HAP-1 (cell line): ENCODE results near the gene RIC3.
"Not testable (repeated sequence)": the region's sequence is repeated elsewhere in the genome, so short reads cannot be mapped to it uniquely, and the experiment has no call there.

Experiments
- DNase-seq, 2 experiments: peaks; one replicate each; pipeline ENCODE4 v3.0.0-alpha.2; 2016 to 2020; ENCODE audit warnings: low spot score in 2 of 2
- H3K27me3 ChIP-seq: fragments of 250-450 bp; sonication (Bioruptor Pico); 2 replicates; pipeline ENCODE4 v1.5.1; 2020; ENCODE audit warnings: low read depth, mild to moderate bottlenecking, moderate library complexity
- H3K36me3 ChIP-seq: fragments of 250-450 bp; sonication (Bioruptor Pico); replicated peaks from 2 replicates; pipeline ENCODE4 v1.5.1; 2020; ENCODE audit warnings: mild to moderate bottlenecking
- H3K4me1 ChIP-seq: fragments of 250-450 bp; sonication (Bioruptor Pico); 2 replicates; pipeline ENCODE4 v1.5.1; 2020; ENCODE audit warnings: mild to moderate bottlenecking
- H3K4me3 ChIP-seq: fragments of 250-450 bp; sonication (Bioruptor Pico); 2 replicates; pipeline ENCODE4 v1.5.1; 2020; ENCODE audit warnings: mild to moderate bottlenecking, moderate library complexity
- H3K9me3 ChIP-seq: fragments of 250-450 bp; sonication (Bioruptor Pico); 2 replicates; pipeline ENCODE4 v1.5.1; 2020; ENCODE audit warnings: mild to moderate bottlenecking, moderate library complexity
- in situ Hi-C: fragments of 300-500 bp; cut with MboI; formaldehyde crosslinking; loops from 3 replicates; pipeline ENCODE4 v1.14.3; 2020; ENCODE audit warnings: low sequenced_read_pairs, inconsistent platforms, mixed read lengths

Gene RIC3

GRCh38 chr11:8167796-8168195 lies 1.0 kb downstream of the RIC3 start:
- no peak overlapping the region for H3K4me3 ChIP-seq
- no peak for DNase-seq
- no peaks in the 10 kb centered on the region for H3K9me3 ChIP-seq
- no peaks in the 10 kb centered on the region for H3K4me1 ChIP-seq
- peaks cover 29% of the 10 kb centered on the region for H3K27me3 ChIP-seq
- no peaks in the 10 kb centered on the region for H3K36me3 ChIP-seq
- in situ Hi-C loops, result no loop called here

DNA sequence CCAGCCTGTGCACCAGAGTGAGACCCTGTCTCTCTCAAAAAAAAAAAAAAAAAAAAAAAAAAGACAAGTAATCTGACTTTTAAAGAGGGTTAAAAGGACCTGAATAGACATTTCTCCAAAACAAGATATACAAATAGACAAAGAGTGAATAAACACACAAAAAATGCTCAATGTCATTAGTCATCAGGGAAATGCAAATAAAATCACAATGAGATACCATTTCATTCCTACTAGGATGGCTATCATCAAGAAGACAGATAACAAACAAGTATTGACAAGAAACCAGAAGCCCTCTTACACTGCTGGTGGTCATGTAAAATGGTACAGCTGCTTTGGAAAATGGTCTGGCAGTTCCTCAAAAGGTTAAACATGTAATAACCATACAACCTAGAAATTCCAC lies 4.1 kb downstream of the RIC3 start:
- DNase-seq, result no peak
- no peak overlapping the region for H3K4me3 ChIP-seq
- H3K27me3 ChIP-seq, result peaks cover 24% of the 10 kb centered on the region
- H3K9me3 ChIP-seq, result no peaks in the 10 kb centered on the region
- H3K36me3 ChIP-seq, result no peaks in the 10 kb centered on the region
- no peaks in the 10 kb centered on the region for H3K4me1 ChIP-seq
- in situ Hi-C loops, result no loop called here

DNA sequence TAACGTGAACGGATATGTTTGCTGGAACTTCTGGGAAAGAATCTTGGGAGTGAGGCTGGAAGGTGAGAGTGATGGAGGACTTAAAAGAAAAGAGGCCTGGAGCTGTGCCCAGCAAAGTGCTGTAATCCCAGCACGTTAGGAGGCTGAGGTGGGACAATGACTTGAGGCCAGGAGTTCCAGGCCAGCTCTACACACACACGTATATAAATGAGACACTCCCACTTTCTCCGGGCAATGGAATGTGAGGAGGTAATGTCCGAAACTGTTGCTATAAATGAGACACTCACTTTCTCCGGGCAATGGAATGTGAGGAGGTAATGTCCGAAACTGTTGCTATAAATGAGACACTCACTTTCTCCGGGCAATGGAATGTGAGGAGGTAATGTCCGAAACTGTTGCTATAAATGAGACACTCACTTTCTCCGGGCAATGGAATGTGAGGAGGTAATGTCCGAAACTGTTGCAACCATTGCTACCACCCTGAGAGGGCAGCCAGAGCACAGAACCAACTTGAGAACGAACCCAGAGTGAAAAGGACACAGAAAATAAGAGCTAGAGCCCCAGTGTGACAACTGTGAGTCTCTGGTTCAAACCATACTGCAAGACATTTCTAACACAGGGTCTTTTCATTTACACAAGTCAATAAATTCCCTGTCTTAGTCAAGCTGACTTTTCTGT lies 7.1 kb downstream of the RIC3 start:
- H3K27me3 ChIP-seq, result not testable (repeated sequence)

GRCh38 chr11:8156877-8157276 lies 11.9 kb downstream of the RIC3 start:
- in situ Hi-C loops, result no loop called here
- no peaks in the 10 kb centered on the region for H3K4me1 ChIP-seq
- no peak overlapping the region for H3K4me3 ChIP-seq
- peaks cover 11% of the 10 kb centered on the region for H3K27me3 ChIP-seq
- no peaks in the 10 kb centered on the region for H3K9me3 ChIP-seq
- H3K36me3 ChIP-seq, result no peaks in the 10 kb centered on the region
- DNase-seq, result no peak

More for the DNA sequence above, 7.1 kb downstream of the RIC3 start:
- DNase-seq, H3K4me3 ChIP-seq, H3K36me3 ChIP-seq, H3K9me3 ChIP-seq, H3K4me1 ChIP-seq, in situ Hi-C loops: not testable (repeated sequence)

- Histone ChIP-seq H3K4me1 (no peaks in the 10 kb centered on the region), H3K4me3 (no peak overlapping the region), H3K9me3 (no peaks in the 10 kb centered on the region), H3K27me3 (peaks cover 11% of the 10 kb centered on the region; the same call in 1 of the 2 replicates), H3K36me3 (no peaks in the 10 kb centered on the region)
- no peak for DNase-seq
- in situ Hi-C loops, result no loop called here
These were observed 19.1 kb downstream of the RIC3 start for GRCh38 chr11:8149726-8150125.

GRCh38 chr11:8138526-8138925 lies 30.3 kb downstream of the RIC3 start:
- Histone ChIP-seq H3K9me3 (no peaks in the 10 kb centered on the region), H3K36me3 (no peaks in the 10 kb centered on the region), H3K4me1 (no peaks in the 10 kb centered on the region), H3K4me3 (no peak overlapping the region), H3K27me3 (no peaks in the 10 kb centered on the region)
- DNase-seq, result no peak
- in situ Hi-C loops, result no loop called here

DNA sequence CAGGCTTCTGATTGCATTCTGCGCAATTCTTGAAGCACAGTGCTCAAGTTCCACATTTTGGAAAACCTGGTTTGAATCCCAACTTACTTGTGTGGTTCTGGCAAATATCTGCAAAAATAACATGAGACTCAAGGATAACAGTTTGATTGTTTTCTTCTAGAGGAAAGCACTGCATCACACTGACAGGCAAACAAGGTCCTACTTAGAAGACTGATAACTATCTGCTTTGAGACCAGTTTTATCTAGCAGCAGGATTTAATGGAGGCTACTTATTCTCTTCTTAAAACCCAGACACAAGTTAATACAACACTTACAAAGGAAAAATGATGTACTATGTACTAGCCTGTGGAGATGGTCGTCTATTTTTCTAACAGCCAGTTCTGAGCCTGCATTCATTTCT lies 41.4 kb downstream of the RIC3 start:
- Histone ChIP-seq H3K36me3 (no peaks in the 10 kb centered on the region), H3K9me3 (no peaks in the 10 kb centered on the region), H3K4me1 (no peaks in the 10 kb centered on the region), H3K27me3 (peaks cover 5% of the 10 kb centered on the region; the same call in 1 of the 2 replicates), H3K4me3 (no peak overlapping the region)
- no peak for DNase-seq
- in situ Hi-C loops, result no loop called here

GRCh38 chr11:8126649-8127289 lies 42.1 kb downstream of the RIC3 start:
- Histone ChIP-seq H3K27me3 (peaks cover 8% of the 10 kb centered on the region), H3K9me3 (no peaks in the 10 kb centered on the region), H3K4me3 (no peak overlapping the region), H3K36me3 (no peaks in the 10 kb centered on the region), H3K4me1 (no peaks in the 10 kb centered on the region)
- no peak for DNase-seq
- in situ Hi-C loops, result no loop called here

GRCh38 chr11:8122173-8122764 lies 46.6 kb downstream of the RIC3 start:
- Histone ChIP-seq H3K4me3 (no peak overlapping the region), H3K9me3 (no peaks in the 10 kb centered on the region), H3K4me1 (no peaks in the 10 kb centered on the region), H3K27me3 (peaks cover 8% of the 10 kb centered on the region), H3K36me3 (no peaks in the 10 kb centered on the region)
- in situ Hi-C loops, result no loop called here
- DNase-seq, result no peak

GRCh38 chr11:8111636-8112035 lies 57.2 kb downstream of the RIC3 start:
- in situ Hi-C loops, result no loop called here
- no peaks in the 10 kb centered on the region for H3K27me3 ChIP-seq
- no peak overlapping the region for H3K4me3 ChIP-seq
- H3K36me3 ChIP-seq, result no peaks in the 10 kb centered on the region; the same call in 1 of the 2 replicates
- no peak for DNase-seq
- no peaks in the 10 kb centered on the region for H3K9me3 ChIP-seq
- H3K4me1 ChIP-seq, result no peaks in the 10 kb centered on the region

GRCh38 chr11:8110396-8110795 lies 58.4 kb downstream of the RIC3 start:
- in situ Hi-C loops, result no loop called here
- Histone ChIP-seq H3K4me3 (no peak overlapping the region), H3K36me3 (peaks cover under 1% of the 10 kb centered on the region), H3K27me3 (no peaks in the 10 kb centered on the region), H3K9me3 (no peaks in the 10 kb centered on the region), H3K4me1 (no peaks in the 10 kb centered on the region)
- DNase-seq, result no peak

DNA sequence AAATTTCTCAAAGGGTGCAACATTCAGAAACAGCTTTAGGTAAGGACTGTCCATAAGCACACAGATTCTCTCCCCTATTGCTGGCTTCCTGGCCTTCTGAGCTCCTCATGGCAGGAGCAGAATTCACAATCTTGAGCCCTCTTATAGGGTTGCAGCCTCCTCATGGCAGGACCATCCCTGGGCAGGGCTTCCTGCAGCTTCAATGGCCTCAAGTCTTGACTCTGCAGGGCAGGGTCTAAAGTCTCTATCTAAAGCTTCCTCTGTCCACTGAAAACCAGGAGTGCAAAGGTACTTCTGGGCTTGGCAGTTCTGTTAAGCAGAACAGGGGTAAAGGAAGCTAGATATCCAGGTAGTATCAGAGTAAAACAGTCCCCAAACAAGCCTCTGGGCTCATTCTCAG lies 59.1 kb downstream of the RIC3 start:
- in situ Hi-C loops, result no loop called here
- Histone ChIP-seq H3K9me3 (no peaks in the 10 kb centered on the region), H3K4me1 (no peaks in the 10 kb centered on the region), H3K27me3 (no peaks in the 10 kb centered on the region), H3K36me3 (peaks cover 8% of the 10 kb centered on the region), H3K4me3 (no peak overlapping the region)
- no peak for DNase-seq

DNA sequence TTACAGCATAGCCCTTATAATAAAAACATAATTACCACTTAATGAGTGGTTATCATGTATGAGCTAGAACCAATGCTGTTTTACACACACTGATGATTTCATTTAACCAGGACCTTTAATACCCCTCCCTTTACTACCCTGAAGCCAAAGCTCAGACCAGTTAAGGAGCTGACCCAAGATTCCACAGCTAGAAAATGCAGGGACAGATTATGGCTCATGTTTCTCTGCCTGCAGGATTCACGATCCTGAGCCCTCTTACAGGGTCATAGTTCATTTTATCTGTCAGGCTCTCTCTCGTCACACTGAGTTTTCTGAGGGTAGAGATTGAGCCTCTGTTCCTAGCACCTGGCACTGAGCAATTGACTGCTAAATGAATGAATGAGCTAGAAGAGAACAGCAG lies 60.4 kb downstream of the RIC3 start:
- no peaks in the 10 kb centered on the region for H3K27me3 ChIP-seq
- peaks cover 15% of the 10 kb centered on the region for H3K36me3 ChIP-seq
- no peak overlapping the region for H3K4me3 ChIP-seq
- no peaks in the 10 kb centered on the region for H3K4me1 ChIP-seq
- H3K9me3 ChIP-seq, result no peaks in the 10 kb centered on the region
- no peak for DNase-seq
- in situ Hi-C loops, result no loop called here

DNA sequence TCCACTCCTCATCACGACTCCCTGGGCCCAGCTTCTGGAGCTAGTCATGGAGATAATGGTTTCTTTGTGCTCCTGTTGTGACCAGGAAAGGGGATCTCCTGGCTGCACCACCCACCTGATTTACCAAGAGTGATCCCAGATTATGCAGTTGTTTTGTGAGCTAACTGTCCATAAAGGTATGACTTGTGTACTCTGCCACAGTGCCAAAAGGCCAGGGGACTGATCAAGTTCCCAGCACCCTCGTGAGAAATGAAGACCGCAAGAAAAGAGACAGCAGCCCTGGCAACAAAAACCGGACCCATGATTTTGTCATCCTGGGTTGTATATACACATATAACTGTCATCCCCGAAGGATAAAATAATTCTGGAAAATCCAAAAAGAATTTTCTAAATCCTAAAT lies 61.2 kb downstream of the RIC3 start:
- no peak for DNase-seq
- in situ Hi-C loops, result no loop called here
- peaks cover 23% of the 10 kb centered on the region for H3K36me3 ChIP-seq
- no peaks in the 10 kb centered on the region for H3K9me3 ChIP-seq
- no peaks in the 10 kb centered on the region for H3K27me3 ChIP-seq
- no peak overlapping the region for H3K4me3 ChIP-seq
- H3K4me1 ChIP-seq, result no peaks in the 10 kb centered on the region
